DOHH2 (cell line): ENCODE data around the gene PADI1.

Experiments used
- CTCF ChIP-seq: fragments of 200-600 bp; sonication (generic); IDR thresholded peaks from one replicate; pipeline ENCODE4 v1.5.1; 2014; ENCODE audit warnings: antibody characterized with exemption, mild to moderate bottlenecking, low read depth, low read length; ENCODE audit not compliant: poor library complexity, severe bottlenecking
- EZH2phosphoT487 ChIP-seq: fragments of 200-600 bp; sonication (generic); IDR thresholded peaks from 2 replicates; pipeline ENCODE4 v1.6.1; 2017; ENCODE audit warnings: borderline replicate concordance, mild to moderate bottlenecking, antibody characterized with exemption, low read length, moderate library complexity, mixed read lengths

- TF ChIP-seq CTCF (no peak), EZH2phosphoT487 (no peak)
Measured at GRCh38 chr1:17282836-17283235, 77.9 kb downstream of the PADI1 start.
